Central memory CD4-positive, alpha-beta T cell (primary cell): ENCODE data around the gene DDIT3.
A peak's percentile ranks its signal among the peaks of the same experiment; 100 is the strongest.
"Not testable (repeated sequence)": the region's sequence is repeated elsewhere in the genome, so short reads cannot be mapped to it uniquely, and the experiment has no call there.

Experiments
- DNase-seq: peaks from one replicate; pipeline ENCODE4 v3.0.0; 2022

Gene DDIT3

DNA sequence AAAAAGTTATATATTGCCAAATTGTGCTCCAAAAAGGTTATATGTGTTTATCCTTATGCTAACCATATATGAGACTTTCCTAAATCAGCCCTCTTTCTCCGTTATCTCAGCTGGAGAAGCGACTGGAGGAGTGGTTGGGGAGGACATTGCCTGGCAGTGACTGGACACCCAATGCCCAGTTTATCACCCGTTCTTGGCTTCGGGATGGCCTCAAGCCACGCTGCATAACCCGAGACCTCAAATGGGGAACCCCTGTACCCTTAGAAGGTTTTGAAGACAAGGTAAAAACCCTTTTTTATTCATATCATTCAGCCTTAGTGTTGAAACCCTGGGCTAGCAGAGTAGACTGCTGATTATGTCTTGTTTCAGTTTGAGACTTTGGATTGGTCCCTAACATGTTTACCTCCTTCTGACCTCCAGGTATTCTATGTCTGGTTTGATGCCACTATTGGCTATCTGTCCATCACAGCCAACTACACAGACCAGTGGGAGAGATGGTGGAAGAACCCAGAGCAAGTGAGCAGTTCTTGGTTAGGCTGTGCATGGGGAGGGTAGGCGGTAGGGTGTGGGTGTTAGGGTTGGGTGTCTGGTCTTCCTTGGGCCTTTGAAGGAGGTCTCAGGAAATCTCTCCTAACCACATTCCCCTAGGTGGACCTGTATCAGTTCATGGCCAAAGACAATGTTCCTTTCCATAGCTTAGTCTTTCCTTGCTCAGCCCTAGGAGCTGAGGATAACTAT lies 8.6 kb downstream of the DDIT3 start:
- DNase-seq, result no peak

GRCh38 chr12:57511161-57511560 lies 9.2 kb downstream of the DDIT3 start:
- no peak for DNase-seq

GRCh38 chr12:57507796-57508195 lies 12.5 kb downstream of the DDIT3 start:
- not testable (repeated sequence) for DNase-seq

DNA sequence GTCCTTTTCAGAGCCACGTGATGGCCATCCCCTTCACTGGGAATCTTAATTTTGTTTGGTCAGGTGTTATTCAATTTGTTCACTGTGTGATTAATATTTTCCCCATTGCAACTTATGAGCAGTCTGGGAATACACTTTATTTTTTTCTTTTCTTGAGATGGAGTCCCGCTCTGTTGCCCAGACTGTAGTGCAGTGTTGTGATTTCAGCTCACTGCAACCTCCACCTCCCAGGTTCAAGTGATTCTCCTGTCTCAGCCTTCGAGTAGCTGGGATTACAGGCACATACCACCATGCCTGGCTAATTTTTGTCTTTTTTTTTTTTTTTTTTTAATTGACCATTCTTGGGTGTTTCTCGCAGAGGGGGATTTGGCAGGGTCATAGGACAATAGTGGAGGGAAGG lies 13.8 kb downstream of the DDIT3 start:
- not testable (repeated sequence) for DNase-seq

DNA sequence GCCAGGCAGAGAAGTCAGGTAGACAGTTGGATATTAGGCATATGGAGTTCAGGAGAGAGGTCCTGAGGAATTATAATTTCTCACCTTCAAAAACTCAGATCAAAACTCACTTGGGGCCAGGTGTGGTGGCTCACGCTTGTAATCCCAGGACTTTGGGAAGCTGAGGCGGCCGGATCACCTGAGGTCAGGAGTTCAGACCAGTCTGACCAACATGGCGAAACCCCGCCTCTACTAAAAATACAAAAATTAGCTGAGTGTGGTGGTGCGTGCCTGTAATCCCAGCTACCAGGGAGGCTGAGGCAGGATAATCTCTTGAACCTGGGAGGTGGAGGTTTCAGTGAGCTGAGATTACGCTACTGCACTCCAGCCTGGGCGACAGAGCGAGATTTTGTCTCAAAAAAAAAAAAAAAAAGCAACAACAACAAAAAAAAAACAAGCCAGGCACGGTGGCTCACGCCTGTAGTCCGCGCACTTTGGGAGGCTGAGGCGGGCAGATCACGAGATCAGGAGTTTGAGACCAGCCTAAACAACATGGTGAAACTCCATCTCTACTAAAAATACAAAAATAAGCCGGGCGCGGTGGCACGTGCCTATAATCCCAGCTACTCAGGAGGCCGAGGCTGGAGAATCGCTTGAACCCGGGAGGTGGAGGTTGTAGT lies 17.9 kb downstream of the DDIT3 start:
- DNase-seq, result not testable (repeated sequence)

DNA sequence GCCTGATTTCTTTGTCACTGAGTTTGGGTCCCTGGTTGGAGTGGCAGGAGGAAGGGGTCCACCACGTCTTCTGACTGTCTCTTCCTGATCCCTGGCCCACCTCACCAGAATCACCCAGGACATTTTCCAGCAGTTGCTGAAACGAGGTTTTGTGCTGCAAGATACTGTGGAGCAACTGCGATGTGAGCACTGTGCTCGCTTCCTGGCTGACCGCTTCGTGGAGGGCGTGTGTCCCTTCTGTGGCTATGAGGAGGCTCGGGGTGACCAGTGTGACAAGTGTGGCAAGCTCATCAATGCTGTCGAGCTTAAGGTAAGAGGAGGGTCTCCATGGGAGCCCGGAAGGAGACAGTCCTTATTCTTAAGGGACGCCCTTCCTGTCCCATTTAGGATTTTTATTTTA lies 20.1 kb downstream of the DDIT3 start:
- no peak for DNase-seq

GRCh38 chr12:57498571-57498970 lies 21.7 kb downstream of the DDIT3 start:
- DNase-seq, result no peak

- DNase-seq, result no peak
These were observed 22.2 kb downstream of the DDIT3 start for GRCh38 chr12:57498132-57498502.

GRCh38 chr12:57497223-57498131 lies 22.8 kb downstream of the DDIT3 start:
- no peak for DNase-seq

GRCh38 chr12:57496822-57497221 lies 23.5 kb downstream of the DDIT3 start:
- no peak for DNase-seq

- DNase-seq, result not testable (repeated sequence)
These were observed 25.1 kb downstream of the DDIT3 start for GRCh38 chr12:57495051-57495701.

DNA sequence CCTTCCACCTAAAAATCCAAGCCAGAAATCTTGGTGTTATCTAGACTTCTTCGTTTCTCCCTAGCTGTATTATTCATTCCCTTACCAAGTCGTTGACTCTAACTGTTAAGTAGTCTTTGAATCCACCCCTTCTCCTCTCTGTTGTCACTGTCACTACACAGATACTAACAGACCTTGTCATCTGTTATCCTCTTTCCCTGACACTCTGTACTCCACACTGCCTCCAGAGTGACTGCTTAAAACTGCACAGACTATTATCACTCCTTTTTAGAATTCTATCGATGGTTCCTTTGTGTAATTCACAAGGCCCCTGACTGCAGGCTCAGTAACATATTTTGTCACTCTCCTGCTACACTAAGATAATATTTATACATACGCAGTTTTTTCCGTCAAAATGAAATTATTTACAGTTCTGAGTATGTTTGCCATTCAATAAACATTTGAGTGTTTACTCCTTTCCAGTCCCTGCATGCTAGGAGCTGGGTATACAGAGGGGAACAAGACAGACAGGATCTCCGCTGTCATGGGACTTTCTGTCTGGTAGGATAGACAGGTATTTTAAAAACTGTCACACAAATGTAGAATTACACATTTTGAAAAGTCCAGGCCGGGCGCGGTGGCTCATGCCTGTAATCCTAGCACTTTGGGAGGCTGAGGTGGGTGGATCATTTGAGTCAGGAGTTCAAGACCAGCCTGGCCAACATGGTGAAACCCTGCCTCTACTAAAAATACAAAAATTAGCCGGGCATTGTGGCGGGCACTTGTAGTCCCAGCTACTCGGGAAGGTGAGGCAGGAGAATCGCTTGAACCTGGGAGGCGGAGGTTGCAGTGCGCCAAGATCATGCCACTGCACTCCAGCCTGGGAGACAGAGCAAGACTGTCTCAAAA lies 28.7 kb downstream of the DDIT3 start:
- no peak for DNase-seq

GRCh38 chr12:57490126-57490525 lies 30.2 kb downstream of the DDIT3 start:
- no peak for DNase-seq

DNA sequence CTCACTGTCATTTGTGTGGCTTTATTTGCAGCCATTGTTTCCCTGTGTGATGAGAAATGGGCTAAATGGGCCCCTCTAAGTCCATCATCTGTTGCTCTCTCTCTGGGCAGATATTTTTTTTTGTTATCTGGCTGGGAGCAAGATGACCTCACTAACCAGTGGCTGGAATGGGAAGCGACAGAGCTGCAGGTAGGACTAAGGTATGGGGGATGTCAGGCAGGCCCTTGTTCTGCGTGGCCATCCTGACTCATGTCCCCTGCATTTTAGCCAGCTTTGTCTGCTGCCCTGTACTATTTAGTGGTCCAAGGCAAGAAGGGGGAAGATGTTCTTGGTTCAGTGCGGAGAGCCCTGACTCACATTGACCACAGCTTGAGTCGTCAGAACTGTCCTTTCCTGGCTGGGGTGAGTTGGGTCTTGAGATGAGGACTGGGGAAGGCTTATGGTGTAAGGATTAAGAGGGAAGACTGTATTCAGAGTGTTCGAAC lies 31.1 kb downstream of the DDIT3 start:
- DNase-seq, result no peak

DNA sequence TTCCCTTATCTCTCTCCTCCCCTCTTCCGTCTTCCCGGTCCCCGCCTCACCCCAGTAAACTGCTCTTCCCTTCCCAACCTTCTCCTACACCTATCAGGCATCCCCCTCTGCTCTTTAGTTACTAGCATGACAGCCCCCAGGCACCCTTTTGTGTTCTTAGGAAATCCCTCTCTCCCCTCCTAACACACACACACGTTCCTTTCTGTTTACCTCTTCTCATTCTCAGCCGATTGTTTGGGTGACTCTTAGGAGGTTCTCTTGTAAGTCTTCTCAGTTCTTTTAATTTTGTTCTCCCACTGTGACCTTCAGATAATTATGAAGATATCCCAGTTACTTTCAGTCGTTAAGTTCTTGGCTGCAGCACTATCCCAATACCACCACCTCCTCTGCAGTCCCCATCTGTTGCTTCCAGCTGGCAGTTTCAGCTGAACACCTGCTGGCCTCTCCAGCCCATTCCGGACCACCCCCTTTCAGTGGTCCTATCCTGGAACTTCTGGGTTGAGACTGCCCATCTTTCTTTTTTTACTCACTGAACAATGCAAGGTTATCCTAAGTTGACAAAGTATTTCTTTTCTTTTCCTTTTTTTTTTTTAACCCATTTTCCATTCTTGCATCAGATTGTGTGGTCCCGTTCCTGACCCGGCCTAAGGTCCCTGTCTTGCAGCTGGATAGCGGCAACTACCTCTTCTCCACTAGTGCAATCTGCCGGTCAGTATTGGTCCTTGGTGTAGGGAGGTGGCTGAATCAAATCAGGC lies 31.7 kb downstream of the DDIT3 start:
- no peak for DNase-seq

DNA sequence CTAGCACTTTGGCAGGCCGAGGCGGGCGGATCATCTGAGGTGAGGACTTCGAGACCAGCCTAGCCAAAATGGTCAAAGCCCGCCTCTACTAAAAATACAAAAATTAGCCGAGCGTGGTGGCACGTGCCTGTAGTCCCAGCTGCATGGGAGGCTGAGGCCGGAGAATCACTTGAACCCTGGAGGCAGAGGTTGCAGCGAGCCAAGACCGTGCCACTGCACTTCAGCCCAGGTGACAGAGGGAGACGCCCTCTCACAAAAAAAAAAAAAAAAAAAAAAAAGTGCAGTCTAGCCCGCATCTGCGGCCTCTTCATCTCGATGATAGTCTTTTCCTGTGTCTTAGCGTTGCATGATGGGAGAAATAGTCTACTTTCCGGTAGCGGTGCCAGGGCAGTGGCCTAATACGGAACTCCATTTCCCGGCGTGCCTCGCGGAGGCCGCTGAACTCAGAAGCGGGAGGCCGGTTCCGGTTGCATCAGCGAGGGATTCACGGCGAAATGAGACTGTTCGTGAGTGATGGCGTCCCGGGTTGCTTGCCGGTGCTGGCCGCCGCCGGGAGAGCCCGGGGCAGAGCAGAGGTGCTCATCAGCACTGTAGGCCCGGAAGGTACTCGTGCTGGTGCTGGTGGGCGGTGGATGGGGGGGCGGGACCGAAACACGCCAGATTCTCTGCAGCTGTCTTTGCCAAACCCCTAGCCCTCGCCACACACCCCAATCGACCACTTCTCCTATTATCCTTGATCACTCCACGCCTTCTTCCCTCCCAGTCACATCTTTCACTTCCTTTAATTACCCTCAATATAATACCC lies 32.5 kb downstream of the DDIT3 start, which contains the start of gene MARS1:
Gene MARS1 (plus strand): TSS at position 472 of the 805 bp plus-strand sequence. CDS start 23 bp downstream, at position 495.
- peak; percentile 95 for DNase-seq

- no peak for DNase-seq
These were observed 33.2 kb downstream of the DDIT3 start for GRCh38 chr12:57487055-57487596.

DNA sequence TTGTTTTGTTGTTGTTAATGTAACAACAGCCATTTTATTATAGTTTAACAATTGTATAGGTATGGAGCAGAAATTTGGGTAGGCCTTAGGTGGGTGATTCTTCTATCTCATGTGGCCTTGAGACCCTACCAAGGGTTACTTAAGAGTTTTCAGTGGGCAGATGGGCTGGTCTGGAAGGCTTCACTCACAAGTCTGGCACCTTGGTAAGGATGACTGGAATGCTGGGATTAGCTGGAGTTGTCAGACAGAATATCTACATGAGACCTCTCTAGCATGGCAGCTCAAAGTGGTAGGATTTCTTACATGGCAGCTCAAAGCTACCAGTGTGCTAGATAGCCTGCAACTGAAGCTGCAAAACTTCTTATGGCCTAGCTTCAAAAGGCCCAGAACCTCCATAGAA lies 34.6 kb downstream of the DDIT3 start:
- no peak for DNase-seq

GRCh38 chr12:57483466-57483865 lies 36.8 kb downstream of the DDIT3 start:
- no peak for DNase-seq

- DNase-seq, result no peak
These were observed 38.6 kb downstream of the DDIT3 start for GRCh38 chr12:57481671-57482070.
